ENCODE measurements around the gene TMEM132C. TPM values are rescaled to one million over a fixed set of nuclear protein-coding genes. Genes with fewer than 3 reads are reported as not detected.

Gene TMEM132C
- polyA plus RNA-seq, 12 donors: 0.84 to 35.0 (median 1.8) TPM; not detected in 2

DNA sequence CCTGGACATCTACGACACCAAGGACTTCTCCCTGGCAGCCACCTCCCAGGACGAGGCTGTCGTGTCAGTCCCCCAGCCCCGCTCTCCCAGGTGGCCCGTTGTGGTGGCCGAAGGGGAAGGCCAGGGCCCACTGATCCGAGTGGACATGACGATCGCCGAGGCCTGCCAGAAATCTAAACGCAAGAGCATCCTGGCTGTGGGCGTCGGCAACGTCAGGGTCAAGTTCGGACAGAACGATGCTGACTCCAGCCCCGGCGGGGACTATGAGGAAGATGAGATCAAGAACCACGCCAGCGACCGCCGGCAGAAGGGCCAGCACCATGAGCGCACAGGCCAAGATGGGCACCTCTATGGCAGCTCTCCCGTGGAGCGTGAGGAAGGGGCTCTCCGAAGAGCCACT lies 438.2 kb downstream of the TMEM132C start:
- no peak for DNase-seq

GRCh38 chr12:128707488-128707887 lies 440.5 kb downstream of the TMEM132C start:
- DNase-seq: no peak

DNA sequence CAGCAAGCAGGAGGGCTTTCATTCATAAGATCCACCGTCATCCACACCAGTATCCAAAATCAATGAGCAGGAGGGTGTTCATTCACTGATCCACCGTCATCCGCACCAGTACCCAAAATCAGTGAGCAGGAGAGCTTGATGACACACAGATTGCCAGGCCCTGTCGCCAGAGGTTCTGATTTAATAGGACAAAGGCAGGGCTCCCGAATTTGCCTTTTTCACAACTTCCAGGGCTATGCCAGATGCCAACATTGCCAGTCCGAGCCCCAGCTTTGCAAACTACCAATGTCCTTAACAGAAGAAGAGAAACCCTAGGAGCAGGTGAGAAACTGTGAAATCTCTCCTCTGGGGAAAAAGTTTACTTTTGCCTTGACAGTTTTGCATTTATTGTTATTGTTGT lies 441.8 kb downstream of the TMEM132C start:
- DNase-seq: no peak

- DNase-seq: no peak
Measured at GRCh38 chr12:128709660-128710059, 442.7 kb downstream of the TMEM132C start.

- DNase-seq: no peak
Measured at GRCh38 chr12:128711486-128711885, 444.5 kb downstream of the TMEM132C start.

DNA sequence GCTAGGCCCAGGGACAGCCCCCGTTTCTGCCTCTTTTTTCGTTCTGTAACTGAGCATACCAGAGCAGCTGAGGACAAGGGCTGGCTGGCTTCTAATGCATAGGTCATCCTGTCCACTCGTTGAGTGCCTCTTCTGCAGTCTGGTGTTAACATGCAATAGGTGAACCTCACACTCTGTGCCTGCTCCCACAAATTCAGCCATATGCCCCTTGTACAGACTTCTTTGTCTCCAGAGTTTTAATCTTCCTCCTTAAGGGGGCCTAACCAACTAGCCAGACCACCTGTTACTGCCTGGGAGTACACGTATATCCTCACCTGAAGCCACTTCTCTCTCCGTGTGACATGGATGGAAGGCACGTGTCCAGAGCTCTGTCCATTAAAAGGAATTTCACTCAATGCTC lies 445.7 kb downstream of the TMEM132C start:
- no peak for DNase-seq

GRCh38 chr12:128715485-128715884 lies 448.5 kb downstream of the TMEM132C start:
- DNase-seq: no peak

DNA sequence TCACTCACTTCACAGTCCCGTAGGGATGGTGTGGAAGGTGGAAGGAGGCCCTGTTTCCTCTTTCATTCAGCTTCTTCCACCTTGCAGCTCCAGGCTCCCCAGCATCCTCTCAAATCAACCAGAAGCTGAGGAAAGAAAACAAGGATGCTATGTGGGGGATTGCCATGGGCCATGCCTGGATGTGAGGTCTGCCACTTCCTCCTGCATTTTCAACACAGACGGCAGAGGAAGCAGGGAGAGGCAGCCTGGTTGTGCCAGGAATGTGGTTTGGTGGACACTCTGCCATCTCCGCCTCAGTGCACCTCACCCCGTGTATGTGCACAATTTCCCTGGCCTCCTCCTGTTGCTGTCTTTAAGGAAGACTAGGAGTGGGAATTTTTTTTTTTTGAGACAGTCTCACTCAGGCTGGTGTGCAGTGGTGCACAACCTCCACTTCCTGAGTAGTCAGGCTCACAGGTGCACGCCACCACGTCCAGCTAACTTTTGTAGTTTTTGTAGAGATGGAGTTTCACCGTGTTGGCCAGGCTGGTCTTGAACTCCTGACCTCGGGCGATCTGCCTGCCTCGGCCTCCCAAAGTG lies 457.6 kb downstream of the TMEM132C start:
- no peak for DNase-seq

GRCh38 chr12:128726886-128727285 lies 459.9 kb downstream of the TMEM132C start:
- no peak for DNase-seq

GRCh38 chr12:128727461-128727860 lies 460.5 kb downstream of the TMEM132C start:
- no peak for DNase-seq

GRCh38 chr12:128727999-128728398 lies 461.0 kb downstream of the TMEM132C start:
- DNase-seq: no peak

DNA sequence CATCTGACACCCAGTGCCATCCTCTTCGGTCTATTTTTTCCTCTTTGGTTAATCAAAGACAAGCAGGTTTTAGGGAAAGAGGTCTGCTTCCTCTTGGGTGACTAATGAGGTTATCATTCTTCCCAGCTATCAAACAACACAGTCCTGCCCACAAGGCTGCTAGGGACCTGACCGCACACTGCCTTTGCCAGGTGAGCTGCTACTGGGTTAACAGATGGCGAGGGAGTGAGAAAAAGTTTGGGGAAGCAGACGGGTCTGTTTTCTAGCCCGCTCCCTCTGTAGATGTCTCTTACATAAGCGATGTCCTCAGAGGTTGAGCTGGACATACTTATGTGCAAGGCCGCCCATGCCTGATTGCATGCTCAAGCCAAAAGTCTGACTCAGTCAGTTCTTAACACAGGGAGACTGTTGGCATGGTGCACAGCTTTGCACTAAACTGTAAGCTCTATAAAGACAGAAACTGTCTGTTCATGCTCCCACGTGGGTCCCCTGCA lies 462.7 kb downstream of the TMEM132C start:
- no peak for DNase-seq

DNA sequence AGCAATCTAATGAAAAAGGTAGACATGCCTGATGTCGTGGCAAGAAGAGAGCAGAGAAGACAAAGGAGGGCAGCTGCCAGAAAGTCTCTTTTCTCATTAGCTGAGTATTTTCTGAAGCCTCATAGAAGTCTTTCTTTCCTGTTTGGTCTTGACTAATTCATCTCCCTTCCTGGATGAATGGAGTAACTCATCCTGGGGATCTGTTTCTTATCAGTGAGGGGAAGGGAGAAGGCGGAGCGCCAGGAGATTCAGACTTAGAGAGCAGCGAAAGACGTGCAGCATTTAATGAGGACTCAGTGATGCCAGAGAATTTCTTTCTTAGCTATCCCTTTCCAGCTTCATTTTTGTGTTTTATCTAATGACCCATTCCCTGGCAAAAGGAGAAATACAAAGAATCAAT lies 467.4 kb downstream of the TMEM132C start:
- DNase-seq: no peak

- DNase-seq: no peak
Measured at GRCh38 chr12:128737292-128737966, 470.5 kb downstream of the TMEM132C start.

GRCh38 chr12:128743916-128744315 lies 476.9 kb downstream of the TMEM132C start:
- no peak for DNase-seq

DNA sequence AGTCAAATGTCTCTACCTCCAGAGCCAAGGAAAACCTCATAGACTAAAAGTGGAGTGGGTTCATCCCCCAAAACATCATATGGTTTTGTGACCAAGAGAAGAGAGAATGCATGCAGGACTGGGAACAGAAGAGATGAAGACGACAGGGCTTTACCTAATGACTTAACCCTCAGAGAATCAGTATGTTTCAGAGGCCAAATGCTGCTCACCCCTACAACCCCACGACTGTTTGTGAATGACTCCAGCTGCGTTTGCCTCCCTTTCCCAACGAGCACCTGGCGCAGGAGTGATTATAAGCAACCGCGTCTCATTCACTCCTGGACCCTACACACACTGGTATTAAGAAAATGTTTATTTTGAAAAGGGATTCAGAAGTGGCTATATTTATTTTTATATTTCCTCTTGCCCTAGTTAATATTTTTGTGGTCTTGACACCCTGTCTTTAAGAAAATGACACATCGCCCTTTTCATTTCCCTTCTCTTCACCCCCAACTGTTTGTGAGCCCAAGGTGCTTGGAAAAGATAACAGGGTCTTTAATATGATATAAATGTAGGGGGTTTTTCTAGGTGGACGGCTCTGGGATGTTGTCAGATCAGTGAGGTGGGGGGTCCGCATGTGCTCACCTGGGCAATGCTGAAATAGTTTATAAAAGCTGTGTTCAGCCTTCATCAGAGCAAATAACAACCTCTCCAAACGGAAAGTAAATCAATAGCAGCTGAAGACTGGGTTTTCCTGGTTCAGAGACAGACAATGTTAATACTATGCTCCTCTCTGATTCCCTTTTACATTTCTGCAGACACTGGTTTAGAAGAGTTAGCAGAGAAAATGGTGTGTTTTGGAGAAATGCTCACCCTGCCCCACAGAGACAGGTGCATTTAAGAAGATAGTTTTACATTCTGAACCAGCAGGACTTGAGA lies 479.1 kb downstream of the TMEM132C start:
- DNase-seq: no peak

DNA sequence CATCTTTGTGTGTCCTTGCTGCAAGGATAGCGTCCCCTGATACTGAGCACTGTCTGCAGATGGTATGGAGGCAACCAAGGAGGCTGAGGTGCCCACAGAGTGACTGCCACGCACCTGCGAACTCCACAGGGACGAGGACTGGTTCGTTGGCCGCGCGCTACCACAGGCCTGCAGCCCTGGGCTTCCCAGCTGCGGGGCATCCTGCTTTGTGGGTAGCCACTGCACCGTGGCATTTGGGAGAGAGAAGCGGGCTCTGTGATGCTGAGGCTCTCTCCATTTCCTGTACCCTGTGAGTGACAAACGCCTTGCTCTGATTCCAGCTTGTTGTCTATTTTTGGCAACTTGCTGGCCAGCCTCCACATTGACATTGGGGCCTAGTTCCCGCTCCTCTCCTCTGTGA lies 480.5 kb downstream of the TMEM132C start:
- no peak for DNase-seq

GRCh38 chr12:128752386-128752785 lies 485.4 kb downstream of the TMEM132C start:
- DNase-seq: no peak

DNA sequence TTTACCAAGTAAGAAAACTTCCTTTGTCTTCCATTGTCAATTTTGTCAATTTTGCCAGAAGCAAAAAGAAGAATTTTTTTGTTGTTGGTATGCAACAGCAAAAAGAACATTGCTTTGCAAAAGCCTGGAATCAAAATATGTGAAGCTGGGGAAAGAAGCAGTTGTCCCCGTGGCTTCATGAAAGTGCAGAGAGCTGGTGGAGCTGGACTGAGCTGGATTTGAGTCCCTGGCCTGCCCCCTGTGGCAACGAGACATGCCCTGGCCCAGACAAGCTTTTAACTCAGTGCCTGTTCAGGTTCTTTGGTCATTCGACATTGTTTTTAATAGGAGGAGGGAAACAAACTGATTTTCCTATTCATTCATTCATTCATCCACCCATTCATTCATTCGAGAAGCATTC lies 486.5 kb downstream of the TMEM132C start:
- no peak for DNase-seq

GRCh38 chr12:128754275-128754674 lies 487.3 kb downstream of the TMEM132C start:
- no peak for DNase-seq

GRCh38 chr12:128755566-128755965 lies 488.6 kb downstream of the TMEM132C start:
- DNase-seq: no peak
